Right lobe of liver (tissue), 6 donors: ENCODE measurements around the gene AKT1S1. TPM values are rescaled to one million over a fixed set of nuclear protein-coding genes. Genes with fewer than 3 reads are reported as not detected.

Source experiments
- ATAC-seq, 4 donors: fragments of 200-7000 bp; cut with Tn5 transposase; one replicate each; pipeline ENCODE4 v1.9.1; 2020; ENCODE audit warnings: mild to moderate bottlenecking in 4 of 4, moderate library complexity in 4 of 4
- DNase-seq, 3 donors: peaks; one replicate each; pipeline ENCODE4 v3.0.0-alpha.2; 2020
- H3K27ac ChIP-seq, 3 donors: fragments of 200-600 bp; one replicate each; pipeline ENCODE4 v1.8.0; 2022
- H3K27me3 ChIP-seq, 2 donors: fragments of 200-600 bp; one replicate each; pipeline ENCODE4 v1.8.0; 2022
- H3K36me3 ChIP-seq, 4 donors: fragments of 200-600 bp; sonication (generic) in 1 of 4; one replicate each; pipeline versions ENCODE4 v1.5.1 to v1.8.0; 2017 to 2022; ENCODE audit warnings: control low read depth in 1 of 4
- H3K4me1 ChIP-seq, 4 donors: fragments of 200-600 bp; sonication (generic) in 1 of 4; one replicate each; pipeline versions ENCODE4 v1.5.1 to v1.8.0; 2017 to 2022; ENCODE audit warnings: control low read depth in 1 of 4
- H3K4me3 ChIP-seq, 3 donors: fragments of 200-600 bp; one replicate each; pipeline ENCODE4 v1.8.0; 2022
- H3K9me3 ChIP-seq, 4 donors: fragments of 200-600 bp; sonication (generic) in 1 of 4; one replicate each; pipeline versions ENCODE4 v1.5.1 to v1.8.0; 2017 to 2022; ENCODE audit warnings: control low read depth in 1 of 4
- CTCF ChIP-seq, 4 donors: fragments of 200-600 bp in 3 of 4; fragments of 450-650 bp in 1 of 4; IDR thresholded peaks; one replicate each; pipeline versions ENCODE4 v1.5.1 to v1.8.0; 2016 to 2022; ENCODE audit warnings: antibody characterized with exemption in 4 of 4, mild to moderate bottlenecking in 2 of 4
- POLR2A ChIP-seq: fragments of 450-650 bp; IDR thresholded peaks from one replicate; pipeline ENCODE4 v1.6.1; 2017; ENCODE audit warnings: antibody characterized with exemption, mild to moderate bottlenecking
- WGBS: methylation state at CpG from one replicate; pipeline ENCODE4 v1.1.6; 2018; ENCODE audit warnings: low coverage, low lambda C conversion rate; ENCODE audit not compliant: insufficient coverage; ENCODE audit errors: missing lambda C conversion rate; 5-methylcytosine and 5-hydroxymethylcytosine counted together
- intact Hi-C, 2 donors: fragments of 100-400 bp; cut with DNase I; formaldehyde crosslinking; loops; one replicate each; pipeline versions ENCODE4 v1.11.2 to v1.14.1; 2022
- total RNA-seq, 6 experiments: library from RNA; depleted of rRNA in 2 of 6; stranded (reverse); fragments of >200 nt in 2 of 6; fragmentation: NEBNext Ultra II Directional in 3 of 6; extraction: Animal tissue kit (Norgen Biotek cat#: 25700) in 3 of 6; gene quantifications; one replicate each; pipeline versions ENCODE4 v1.1.0 to v1.2.4, GENCODE V29; 2016 to 2023
- donor health status: DM: no; HTN: yes; CAD: no.
- donor health status: DM: no; HTN: no; CAD: no.
- donor health status: DM: no; HTN: no; CAD: no.
- donor health status: DM: no; HTN: yes; CAD: no.
- donor health status: DM: no; HTN: yes; CAD: no.

Gene AKT1S1
- total RNA-seq, 6 experiments from 2014 or later = 18.2 to 27.0 (median 22.4) TPM

DNA sequence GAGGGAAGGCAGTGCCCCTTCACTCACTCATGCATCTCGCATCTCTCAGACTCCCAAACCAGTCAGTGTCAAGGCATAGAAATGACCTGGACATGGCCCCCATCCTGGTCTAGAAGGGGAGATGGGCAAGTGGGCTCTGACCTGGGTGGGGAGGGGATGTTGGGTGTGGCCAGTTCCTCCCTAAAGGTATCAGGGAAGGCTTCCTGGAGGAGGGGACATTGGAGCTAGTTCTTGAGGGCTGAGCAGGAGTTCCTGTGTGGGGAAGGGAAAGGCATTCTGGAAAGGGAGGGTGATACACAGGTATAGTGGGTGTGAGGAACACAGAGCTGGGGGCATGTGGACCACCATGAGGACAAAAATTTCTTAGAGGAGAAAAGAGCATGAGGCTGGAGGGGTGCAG, 15.6 kb upstream of the AKT1S1 start:
- DNase-seq (no peak), ATAC-seq (no peak)
- Histone ChIP-seq H3K4me3 (no peak overlapping the region), H3K4me1 (peaks cover 0 to 7% (median 0%) of the 10 kb centered on the region in 4 donors), H3K27ac (no peak overlapping the region), H3K36me3 (no peaks in the 10 kb centered on the region), H3K27me3 (no peaks in the 10 kb centered on the region), H3K9me3 (no peaks in the 10 kb centered on the region)
- no CpG with 5 or more reads among the region's 1 CpG for WGBS
- intact Hi-C loops = no loop called here
- no peak for TF ChIP-seq CTCF (IDR thresholded peaks at IDR 0.05)
- TF ChIP-seq POLR2A = no peak

DNA sequence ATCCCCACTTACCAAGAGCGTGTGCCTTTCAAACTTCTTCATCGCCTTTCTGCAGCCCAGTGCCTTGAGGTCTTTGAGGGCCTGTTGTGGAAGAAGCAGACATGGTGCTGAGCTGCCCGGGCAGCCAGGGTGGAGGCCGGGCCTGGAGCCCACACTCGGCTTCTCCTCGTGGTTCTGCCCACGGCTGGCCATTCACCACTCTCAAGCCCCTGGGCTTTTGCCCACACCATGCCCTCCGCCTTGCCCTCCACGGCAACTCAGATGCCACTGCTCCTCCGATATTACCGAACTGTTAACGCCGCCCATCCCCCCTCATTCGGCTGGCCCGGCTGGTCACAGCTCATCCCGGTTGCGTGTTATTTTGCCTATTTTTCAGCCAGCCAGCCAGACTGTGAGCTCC, 14.2 kb upstream of the AKT1S1 start:
- peaks cover 0 to 7% (median 0%) of the 10 kb centered on the region in 4 donors for H3K4me1 ChIP-seq
- no peaks in the 10 kb centered on the region for H3K27me3 ChIP-seq
- TF ChIP-seq POLR2A (no peak), CTCF (IDR thresholded peaks at IDR 0.05) (no peak)
- WGBS = 91% methylated on average over 10 of the region's 17 CpGs
- H3K27ac ChIP-seq = no peak overlapping the region
- H3K4me3 ChIP-seq = no peak overlapping the region
- H3K9me3 ChIP-seq = no peaks in the 10 kb centered on the region
- ATAC-seq (no peak), DNase-seq (no peak)
- no peaks in the 10 kb centered on the region for H3K36me3 ChIP-seq
- intact Hi-C loops = no loop called here

- WGBS = 25% methylated on average over 14 of the region's 69 CpGs
- DNase-seq (peak in 2 of 3 donors; percentile 21 to 50), ATAC-seq (peak; percentile 39 to 56 (median 48))
- Histone ChIP-seq H3K9me3 (no peaks in the 10 kb centered on the region), H3K4me3 (no peak overlapping the region), H3K4me1 (peaks cover 0 to 7% (median 0%) of the 10 kb centered on the region in 4 donors), H3K27ac (no peak overlapping the region), H3K27me3 (no peaks in the 10 kb centered on the region), H3K36me3 (peaks cover 0 to 4% (median 0%) of the 10 kb centered on the region in 4 donors)
- no peak for TF ChIP-seq POLR2A
- TF ChIP-seq CTCF (IDR thresholded peaks at IDR 0.05) = peak in 1 of 4 donors; percentile 2
- intact Hi-C loops = no loop called here
Observed at GRCh38 chr19:49890349-49891311, 13.5 kb upstream of the AKT1S1 start.

- peaks cover 0 to 13% (median 2%) of the 10 kb centered on the region in 4 donors for H3K36me3 ChIP-seq
- ATAC-seq (peak; percentile 50 to 81 (median 59)), DNase-seq (peak; percentile 59 to 80 (median 66))
- H3K4me3 ChIP-seq = no peak overlapping the region
- peaks cover 0 to 7% (median 0%) of the 10 kb centered on the region in 4 donors for H3K4me1 ChIP-seq
- intact Hi-C loops = no loop called here
- no peaks in the 10 kb centered on the region for H3K9me3 ChIP-seq
- H3K27ac ChIP-seq = no peak overlapping the region
- 86% methylated on average over 12 of the region's 71 CpGs for WGBS
- TF ChIP-seq POLR2A = no peak
- peak; percentile 34 to 80 (median 58) for TF ChIP-seq CTCF (IDR thresholded peaks at IDR 0.05)
- H3K27me3 ChIP-seq = no peaks in the 10 kb centered on the region
Observed at GRCh38 chr19:49889687-49890348, 12.7 kb upstream of the AKT1S1 start.
